SK-N-SH (cell line): ENCODE measurements around the gene MTHFD1L.
"Not testable (repeated sequence)": the region's sequence is repeated elsewhere in the genome, so short reads cannot be mapped to it uniquely, and the experiment has no call there.

Experiments used
- FOXJ3 ChIP-seq: sonication (generic); formaldehyde crosslinking; IDR thresholded peaks from 2 replicates; pipeline ENCODE4 v1.5.1; 2020; ENCODE audit warnings: mild to moderate bottlenecking, missing genetic modification reagents
- FOXM1 ChIP-seq: IDR thresholded peaks from 2 replicates; pipeline ENCODE4 v1.4.0; 2012; ENCODE audit warnings: low read depth, mild to moderate bottlenecking
- GATA2 ChIP-seq: sonication (generic); formaldehyde crosslinking; IDR thresholded peaks from 2 replicates; pipeline ENCODE4 v1.5.0; 2020; ENCODE audit warnings: mild to moderate bottlenecking, missing genetic modification reagents
- NFIC ChIP-seq: IDR thresholded peaks from 2 replicates; pipeline ENCODE4 v1.4.0; 2012; ENCODE audit warnings: borderline replicate concordance
- NRF1 ChIP-seq: IDR thresholded peaks from 2 replicates; pipeline ENCODE4 v1.6.1; 2012; ENCODE audit warnings: low read depth, mild to moderate bottlenecking, low read length
- POLR2AphosphoS5 ChIP-seq: IDR thresholded peaks from 2 replicates; pipeline ENCODE4 v1.6.1; 2012; ENCODE audit warnings: low read depth, low read length
- RAD21 ChIP-seq: IDR thresholded peaks from 2 replicates; pipeline ENCODE4 v1.6.1; 2012; ENCODE audit warnings: mild to moderate bottlenecking, low read length
- SIN3A ChIP-seq: IDR thresholded peaks from 2 replicates; pipeline ENCODE4 v1.6.1; 2012; ENCODE audit warnings: low read depth, mild to moderate bottlenecking, low read length, moderate library complexity, borderline replicate concordance
- TAF1 ChIP-seq: IDR thresholded peaks from 2 replicates; pipeline ENCODE4 v1.6.1; 2012; ENCODE audit warnings: low read depth, mild to moderate bottlenecking, low read length, moderate library complexity, borderline replicate concordance
- YY1 ChIP-seq: IDR thresholded peaks from 2 replicates; pipeline ENCODE4 v1.4.0; 2012; ENCODE audit warnings: low read depth, mild to moderate bottlenecking
- TF ChIP-seq, protein P1 (sequence below): fragments of 200-600 bp; sonication (generic); IDR thresholded peaks from 2 replicates; pipeline ENCODE4 v1.6.1; 2017; ENCODE audit warnings: antibody characterized with exemption, mild to moderate bottlenecking, moderate library complexity
- TF ChIP-seq, protein P2 (sequence below): IDR thresholded peaks from 2 replicates; pipeline ENCODE4 v1.4.0; 2012; ENCODE audit warnings: low read depth, borderline replicate concordance

DNA sequence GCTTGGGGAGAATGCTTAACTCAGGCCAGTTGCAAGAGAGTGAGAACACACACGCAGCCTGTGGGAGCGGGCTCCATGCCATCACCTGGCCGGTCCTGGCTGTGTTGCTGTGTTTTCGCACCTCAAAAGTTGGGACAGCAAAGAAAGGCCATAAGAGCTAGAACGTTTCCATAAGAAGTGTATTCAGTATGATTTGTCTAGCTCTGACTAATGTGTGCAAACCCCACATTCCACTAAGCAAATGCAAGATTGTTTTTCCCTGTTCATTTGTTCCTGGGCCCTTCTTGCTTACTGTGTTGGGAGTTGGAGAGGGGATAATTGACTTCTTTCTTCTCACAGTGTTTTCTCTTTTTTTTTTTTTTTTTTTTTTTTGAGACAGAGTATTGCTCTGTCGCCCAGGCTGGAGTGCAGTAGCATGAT lies 177.4 kb downstream of the MTHFD1L start:
- TF ChIP-seq, protein P1, sequence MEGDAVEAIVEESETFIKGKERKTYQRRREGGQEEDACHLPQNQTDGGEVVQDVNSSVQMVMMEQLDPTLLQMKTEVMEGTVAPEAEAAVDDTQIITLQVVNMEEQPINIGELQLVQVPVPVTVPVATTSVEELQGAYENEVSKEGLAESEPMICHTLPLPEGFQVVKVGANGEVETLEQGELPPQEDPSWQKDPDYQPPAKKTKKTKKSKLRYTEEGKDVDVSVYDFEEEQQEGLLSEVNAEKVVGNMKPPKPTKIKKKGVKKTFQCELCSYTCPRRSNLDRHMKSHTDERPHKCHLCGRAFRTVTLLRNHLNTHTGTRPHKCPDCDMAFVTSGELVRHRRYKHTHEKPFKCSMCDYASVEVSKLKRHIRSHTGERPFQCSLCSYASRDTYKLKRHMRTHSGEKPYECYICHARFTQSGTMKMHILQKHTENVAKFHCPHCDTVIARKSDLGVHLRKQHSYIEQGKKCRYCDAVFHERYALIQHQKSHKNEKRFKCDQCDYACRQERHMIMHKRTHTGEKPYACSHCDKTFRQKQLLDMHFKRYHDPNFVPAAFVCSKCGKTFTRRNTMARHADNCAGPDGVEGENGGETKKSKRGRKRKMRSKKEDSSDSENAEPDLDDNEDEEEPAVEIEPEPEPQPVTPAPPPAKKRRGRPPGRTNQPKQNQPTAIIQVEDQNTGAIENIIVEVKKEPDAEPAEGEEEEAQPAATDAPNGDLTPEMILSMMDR, result not testable (repeated sequence)
- not testable (repeated sequence) for TF ChIP-seq YY1; SIN3A; NRF1; FOXJ3 (CRISPR knock-in tag); TAF1; POLR2AphosphoS5; NFIC; GATA2 (CRISPR knock-in tag); FOXM1; RAD21
- TF ChIP-seq, protein P2, sequence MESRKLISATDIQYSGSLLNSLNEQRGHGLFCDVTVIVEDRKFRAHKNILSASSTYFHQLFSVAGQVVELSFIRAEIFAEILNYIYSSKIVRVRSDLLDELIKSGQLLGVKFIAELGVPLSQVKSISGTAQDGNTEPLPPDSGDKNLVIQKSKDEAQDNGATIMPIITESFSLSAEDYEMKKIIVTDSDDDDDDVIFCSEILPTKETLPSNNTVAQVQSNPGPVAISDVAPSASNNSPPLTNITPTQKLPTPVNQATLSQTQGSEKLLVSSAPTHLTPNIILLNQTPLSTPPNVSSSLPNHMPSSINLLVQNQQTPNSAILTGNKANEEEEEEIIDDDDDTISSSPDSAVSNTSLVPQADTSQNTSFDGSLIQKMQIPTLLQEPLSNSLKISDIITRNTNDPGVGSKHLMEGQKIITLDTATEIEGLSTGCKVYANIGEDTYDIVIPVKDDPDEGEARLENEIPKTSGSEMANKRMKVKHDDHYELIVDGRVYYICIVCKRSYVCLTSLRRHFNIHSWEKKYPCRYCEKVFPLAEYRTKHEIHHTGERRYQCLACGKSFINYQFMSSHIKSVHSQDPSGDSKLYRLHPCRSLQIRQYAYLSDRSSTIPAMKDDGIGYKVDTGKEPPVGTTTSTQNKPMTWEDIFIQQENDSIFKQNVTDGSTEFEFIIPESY, result not testable (repeated sequence)
